ENCODE results near the gene BLVRA.
"Not testable (repeated sequence)": the region's sequence is repeated elsewhere in the genome, so short reads cannot be mapped to it uniquely, and the experiment has no call there.

Gene BLVRA

GRCh38 chr7:43781726-43782607, 23.5 kb downstream of the BLVRA start:
- no peak overlapping the region for H3K9ac ChIP-seq
- H3K4me1 ChIP-seq: no peaks in the 10 kb centered on the region
- H3K27me3 ChIP-seq: no peaks in the 10 kb centered on the region
- H4K20me1 ChIP-seq: no peaks in the 10 kb centered on the region
- H3K9me3 ChIP-seq: peaks cover 3% of the 10 kb centered on the region
- no peak overlapping the region for H3K4me2 ChIP-seq
- no peaks in the 10 kb centered on the region for H3K36me3 ChIP-seq
- no peak overlapping the region for H3K27ac ChIP-seq
- TF ChIP-seq Cebpa-rat (IDR thresholded peaks at IDR 0.05): no peak
- H3K4me3 ChIP-seq: no peak overlapping the region

- Histone ChIP-seq H3K27me3 (no peaks in the 10 kb centered on the region), H3K9me3 (peaks cover 3% of the 10 kb centered on the region), H3K9ac (no peak overlapping the region), H4K20me1 (no peaks in the 10 kb centered on the region), H3K36me3 (no peaks in the 10 kb centered on the region), H3K4me1 (no peaks in the 10 kb centered on the region), H3K4me2 (no peak overlapping the region), H3K4me3 (no peak overlapping the region), H3K27ac (no peak overlapping the region)
- TF ChIP-seq Cebpa-rat (IDR thresholded peaks at IDR 0.05): no peak
Observed at GRCh38 chr7:43782768-43783555, 24.5 kb downstream of the BLVRA start.

- TF ChIP-seq Cebpa-rat (IDR thresholded peaks at IDR 0.05): no peak
- no peak overlapping the region for H3K9ac ChIP-seq
- no peak overlapping the region for H3K4me2 ChIP-seq
- no peaks in the 10 kb centered on the region for H4K20me1 ChIP-seq
- H3K36me3 ChIP-seq: no peaks in the 10 kb centered on the region
- no peaks in the 10 kb centered on the region for H3K27me3 ChIP-seq
- H3K9me3 ChIP-seq: peaks cover 3% of the 10 kb centered on the region; the same call in 1 of the 2 replicates
- H3K4me1 ChIP-seq: no peaks in the 10 kb centered on the region
- no peak overlapping the region for H3K4me3 ChIP-seq
- H3K27ac ChIP-seq: no peak overlapping the region
Observed at GRCh38 chr7:43784030-43784584, 25.6 kb downstream of the BLVRA start.

- not testable (repeated sequence) for H3K4me3 ChIP-seq, H3K9ac ChIP-seq, H3K27me3 ChIP-seq, H3K4me1 ChIP-seq, H4K20me1 ChIP-seq, H3K9me3 ChIP-seq, H3K27ac ChIP-seq, H3K4me2 ChIP-seq, H3K36me3 ChIP-seq
Observed at GRCh38 chr7:43784585-43785087, 26.2 kb downstream of the BLVRA start.

- H3K27ac ChIP-seq: no peak overlapping the region
- no peak overlapping the region for H3K4me2 ChIP-seq
- no peak overlapping the region for H3K9ac ChIP-seq
Observed at GRCh38 chr7:43785420-43785819, 26.9 kb downstream of the BLVRA start.

GRCh38 chr7:43787771-43788170, 29.3 kb downstream of the BLVRA start:
- H3K9ac ChIP-seq: no peak overlapping the region
- TF ChIP-seq Cebpa-rat (IDR thresholded peaks at IDR 0.05): no peak
- no peak overlapping the region for H3K27ac ChIP-seq
- no peaks in the 10 kb centered on the region for H3K27me3 ChIP-seq
- H4K20me1 ChIP-seq: no peaks in the 10 kb centered on the region
- no peaks in the 10 kb centered on the region for H3K9me3 ChIP-seq
- H3K4me1 ChIP-seq: peaks cover 6% of the 10 kb centered on the region; the same call in 1 of the 2 replicates
- no peak overlapping the region for H3K4me2 ChIP-seq
- H3K4me3 ChIP-seq: no peak overlapping the region
- H3K36me3 ChIP-seq: no peaks in the 10 kb centered on the region

More at GRCh38 chr7:43785420-43785819, 26.9 kb downstream of the BLVRA start:
- H3K27me3 ChIP-seq: no peaks in the 10 kb centered on the region
- H3K4me1 ChIP-seq: no peaks in the 10 kb centered on the region
- no peak for TF ChIP-seq Cebpa-rat (IDR thresholded peaks at IDR 0.05)
- H3K9me3 ChIP-seq: no peaks in the 10 kb centered on the region
- no peaks in the 10 kb centered on the region for H3K36me3 ChIP-seq
- H3K4me3 ChIP-seq: no peak overlapping the region
- H4K20me1 ChIP-seq: no peaks in the 10 kb centered on the region

GRCh38 chr7:43790006-43790405, 31.5 kb downstream of the BLVRA start:
- peaks cover 6% of the 10 kb centered on the region; the same call in 1 of the 2 replicates for H3K4me1 ChIP-seq
- no peaks in the 10 kb centered on the region for H3K27me3 ChIP-seq

GRCh38 chr7:43790834-43791233, 32.4 kb downstream of the BLVRA start:
- Histone ChIP-seq H4K20me1 (no peaks in the 10 kb centered on the region), H3K9me3 (no peaks in the 10 kb centered on the region), H3K4me2 (no peak overlapping the region; the same call in 1 of the 2 replicates), H3K36me3 (no peaks in the 10 kb centered on the region), H3K27me3 (no peaks in the 10 kb centered on the region), H3K27ac (no peak overlapping the region), H3K4me1 (peaks cover 6% of the 10 kb centered on the region; the same call in 1 of the 2 replicates), H3K4me3 (no peak overlapping the region), H3K9ac (no peak overlapping the region)
- no peak for TF ChIP-seq Cebpa-rat (IDR thresholded peaks at IDR 0.05)

More at GRCh38 chr7:43790006-43790405, 31.5 kb downstream of the BLVRA start:
- no peak overlapping the region for H3K27ac ChIP-seq
- H3K4me2 ChIP-seq: no peak overlapping the region
- H3K9me3 ChIP-seq: no peaks in the 10 kb centered on the region
- no peak overlapping the region for H3K9ac ChIP-seq
- no peak for TF ChIP-seq Cebpa-rat (IDR thresholded peaks at IDR 0.05)
- H4K20me1 ChIP-seq: no peaks in the 10 kb centered on the region
- H3K4me3 ChIP-seq: no peak overlapping the region
- H3K36me3 ChIP-seq: no peaks in the 10 kb centered on the region

- H3K4me2 ChIP-seq: peak overlapping the region; percentile 20; the same call in 1 of the 2 replicates
Observed at GRCh38 chr7:43791665-43792064, 33.2 kb downstream of the BLVRA start.

More at GRCh38 chr7:43791665-43792064, 33.2 kb downstream of the BLVRA start:
- Histone ChIP-seq H3K27ac (peak overlapping the region; percentile 33; the same call in 1 of the 2 replicates), H4K20me1 (no peaks in the 10 kb centered on the region), H3K9me3 (no peaks in the 10 kb centered on the region), H3K4me3 (no peak overlapping the region), H3K9ac (no peak overlapping the region), H3K36me3 (no peaks in the 10 kb centered on the region), H3K4me1 (peaks cover 6% of the 10 kb centered on the region; the same call in 1 of the 2 replicates), H3K27me3 (no peaks in the 10 kb centered on the region)
- TF ChIP-seq Cebpa-rat (IDR thresholded peaks at IDR 0.05): no peak
